Measurements from ENCODE around the gene SLC9A8.

The SLC9A8 gene

GRCh38 chr20:49890471-49891361, 78.1 kb downstream of the SLC9A8 start:
- in situ Hi-C loops (cut with MboI; ENCODE audit: low sequenced_read_pairs), result loop anchor here (25.0 kb wide), 1 partner anchor 553 kb away; no protein-coding TSS in a partner anchor

GRCh38 chr20:49891476-49892110, 79.0 kb downstream of the SLC9A8 start:
- in situ Hi-C loops (cut with MboI; ENCODE audit: low sequenced_read_pairs), result loop anchor here (25.0 kb wide), 1 partner anchor 554 kb away; no protein-coding TSS in a partner anchor

GRCh38 chr20:49892260-49892659, 79.6 kb downstream of the SLC9A8 start:
- in situ Hi-C loops (cut with MboI; ENCODE audit: low sequenced_read_pairs), result loop anchor here (25.0 kb wide), 1 partner anchor 555 kb away; no protein-coding TSS in a partner anchor

- in situ Hi-C loops (cut with MboI; ENCODE audit: low sequenced_read_pairs), result loop anchor here (25.0 kb wide), 1 partner anchor 556 kb away; no protein-coding TSS in a partner anchor
Measured at GRCh38 chr20:49892817-49893216, 80.2 kb downstream of the SLC9A8 start.

GRCh38 chr20:49893242-49894072, 80.8 kb downstream of the SLC9A8 start:
- in situ Hi-C loops (cut with MboI; ENCODE audit: low sequenced_read_pairs), result loop anchor here (25.0 kb wide), 1 partner anchor 556 kb away; no protein-coding TSS in a partner anchor

GRCh38 chr20:49894073-49894470, 81.4 kb downstream of the SLC9A8 start:
- in situ Hi-C loops (cut with MboI; ENCODE audit: low sequenced_read_pairs), result loop anchor here (25.0 kb wide), 1 partner anchor 557 kb away; no protein-coding TSS in a partner anchor

GRCh38 chr20:49895474-49896093, 83.0 kb downstream of the SLC9A8 start:
- in situ Hi-C loops (cut with MboI; ENCODE audit: low sequenced_read_pairs), result loop anchor here (25.0 kb wide), 1 partner anchor 558 kb away; no protein-coding TSS in a partner anchor

- in situ Hi-C loops (cut with MboI; ENCODE audit: low sequenced_read_pairs), result loop anchor here (25.0 kb wide), 1 partner anchor 559 kb away; no protein-coding TSS in a partner anchor
Measured at GRCh38 chr20:49896204-49896603, 83.6 kb downstream of the SLC9A8 start.

GRCh38 chr20:49899541-49900383, 87.1 kb downstream of the SLC9A8 start:
- in situ Hi-C loops (cut with MboI; ENCODE audit: low sequenced_read_pairs), result loop anchor here (25.0 kb wide), 1 partner anchor 562 kb away; no protein-coding TSS in a partner anchor

GRCh38 chr20:49901588-49901987, 89.0 kb downstream of the SLC9A8 start:
- in situ Hi-C loops (cut with MboI; ENCODE audit: low sequenced_read_pairs), result no loop called here

GRCh38 chr20:49904440-49905214, 92.0 kb downstream of the SLC9A8 start:
- in situ Hi-C loops (cut with MboI; ENCODE audit: low sequenced_read_pairs), result no loop called here

GRCh38 chr20:49905415-49906091, 92.9 kb downstream of the SLC9A8 start:
- in situ Hi-C loops (cut with MboI; ENCODE audit: low sequenced_read_pairs), result no loop called here

- in situ Hi-C loops (cut with MboI; ENCODE audit: low sequenced_read_pairs), result no loop called here
Measured at GRCh38 chr20:49906101-49906604, 93.5 kb downstream of the SLC9A8 start.

GRCh38 chr20:49906615-49907154, 94.1 kb downstream of the SLC9A8 start:
- in situ Hi-C loops (cut with MboI; ENCODE audit: low sequenced_read_pairs), result no loop called here

GRCh38 chr20:49907405-49908257, 95.0 kb downstream of the SLC9A8 start:
- in situ Hi-C loops (cut with MboI; ENCODE audit: low sequenced_read_pairs), result no loop called here

GRCh38 chr20:49908258-49908565, 95.6 kb downstream of the SLC9A8 start:
- in situ Hi-C loops (cut with MboI; ENCODE audit: low sequenced_read_pairs), result no loop called here
